H9 (cell line): Measurements from ENCODE around the gene ALOX5AP. TPM values are rescaled to one million over a fixed set of nuclear protein-coding genes. Genes with fewer than 3 reads are reported as not detected.

Source experiments
- DNase-seq: peaks from one replicate; pipeline ENCODE4 v3.0.0-alpha.2; 2017
- H2AFZ ChIP-seq: one replicate; pipeline ENCODE4 v1.6.1; 2013; ENCODE audit warnings: mild to moderate bottlenecking, low read length, control low read depth, moderate library complexity
- H2AK5ac ChIP-seq: 2 replicates; pipeline ENCODE4 v1.6.1; 2013; ENCODE audit warnings: low read length, control low read depth, mixed read lengths; ENCODE audit not compliant: insufficient read length
- H2BK120ac ChIP-seq: one replicate; pipeline ENCODE4 v1.6.1; 2013; ENCODE audit warnings: low read depth, mild to moderate bottlenecking, low read length, control low read depth, inconsistent platforms; ENCODE audit not compliant: poor library complexity, severe bottlenecking
- H2BK12ac ChIP-seq: 2 replicates; pipeline ENCODE4 v1.6.1; 2013; ENCODE audit warnings: low read length, control low read depth, mixed read lengths, low read depth; ENCODE audit not compliant: insufficient read length
- H2BK15ac ChIP-seq: 2 replicates; pipeline ENCODE4 v1.6.1; 2013; ENCODE audit warnings: low read depth, low read length, control low read depth
- H2BK20ac ChIP-seq: one replicate; pipeline ENCODE4 v1.6.1; 2013; ENCODE audit warnings: low read depth, mild to moderate bottlenecking, low read length, control low read depth, inconsistent platforms; ENCODE audit not compliant: poor library complexity, severe bottlenecking
- H2BK5ac ChIP-seq: 2 replicates; pipeline ENCODE4 v1.6.1; 2013; ENCODE audit warnings: low read length, control low read depth, mixed read lengths; ENCODE audit not compliant: insufficient read length
- H3K14ac ChIP-seq: 2 replicates; pipeline ENCODE4 v1.6.1; 2013; ENCODE audit warnings: low read length, control low read depth; ENCODE audit not compliant: insufficient read depth
- H3K18ac ChIP-seq: 2 replicates; pipeline ENCODE4 v1.6.1; 2013; ENCODE audit warnings: low read depth, mild to moderate bottlenecking, mixed read lengths, low read length, control low read depth; ENCODE audit not compliant: insufficient read length
- H3K23ac ChIP-seq: 2 replicates; pipeline ENCODE4 v1.6.1; 2013; ENCODE audit warnings: low read length, control low read depth, mixed read lengths, low read depth; ENCODE audit not compliant: insufficient read length
- H3K23me2 ChIP-seq: 2 replicates; pipeline ENCODE4 v1.6.1; 2013; ENCODE audit warnings: low read depth, mild to moderate bottlenecking, mixed read lengths, low read length, control low read depth; ENCODE audit not compliant: insufficient read length, poor library complexity, severe bottlenecking
- H3K27ac ChIP-seq: 2 replicates; pipeline ENCODE4 v1.5.1; 2013; ENCODE audit warnings: low read length, control low read depth, mixed read lengths, low read depth; ENCODE audit not compliant: insufficient read length
- H3K27me3 ChIP-seq: 2 replicates; pipeline ENCODE4 v1.6.1; 2013; ENCODE audit warnings: low read length, control low read depth, inconsistent platforms; ENCODE audit not compliant: insufficient read depth
- H3K4ac ChIP-seq: 2 replicates; pipeline ENCODE4 v1.6.1; 2013; ENCODE audit warnings: low read depth, mild to moderate bottlenecking, control low read depth, inconsistent platforms, low read length, moderate library complexity
- H3K4me1 ChIP-seq: 2 replicates; pipeline ENCODE4 v1.6.1; 2013; ENCODE audit warnings: low read length, control low read depth, inconsistent platforms; ENCODE audit not compliant: insufficient read depth
- H3K4me2 ChIP-seq: 2 replicates; pipeline ENCODE4 v1.6.1; 2013; ENCODE audit warnings: low read length, control low read depth, mixed read lengths; ENCODE audit not compliant: insufficient read length, insufficient read depth
- H3K56ac ChIP-seq: 2 replicates; pipeline ENCODE4 v1.6.1; 2013; ENCODE audit warnings: low read depth, mild to moderate bottlenecking, mixed read lengths, low read length, control low read depth; ENCODE audit not compliant: insufficient read length
- H3K79me1 ChIP-seq: 2 replicates; pipeline ENCODE4 v1.6.1; 2013; ENCODE audit warnings: low read depth, mild to moderate bottlenecking, moderate library complexity, low read length, control low read depth, inconsistent platforms; ENCODE audit not compliant: insufficient read depth, poor library complexity, severe bottlenecking
- H3K79me2 ChIP-seq: 2 replicates; pipeline ENCODE4 v1.6.1; 2013; ENCODE audit warnings: low read length, control low read depth, inconsistent platforms; ENCODE audit not compliant: insufficient read depth
- H3K9ac ChIP-seq: 2 replicates; pipeline ENCODE4 v1.6.1; 2013; ENCODE audit warnings: low read length, control low read depth, mixed read lengths; ENCODE audit not compliant: insufficient read length; ENCODE audit errors: extremely low read depth
- H3K9me3 ChIP-seq: one replicate; pipeline ENCODE4 v1.6.1; 2013; ENCODE audit warnings: low read depth, low read length, inconsistent platforms; ENCODE audit not compliant: control insufficient read depth
- H3T11ph ChIP-seq: one replicate; pipeline ENCODE4 v1.6.1; 2013; ENCODE audit warnings: mild to moderate bottlenecking, low read length, control low read depth, inconsistent platforms
- H4K20me1 ChIP-seq: one replicate; pipeline ENCODE4 v1.6.1; 2013; ENCODE audit not compliant: control insufficient read depth, insufficient read length, insufficient read depth
- H4K5ac ChIP-seq: 2 replicates; pipeline ENCODE4 v1.6.1; 2013; ENCODE audit warnings: low read depth, mild to moderate bottlenecking, mixed read lengths, low read length, control low read depth; ENCODE audit not compliant: insufficient read length
- H4K8ac ChIP-seq: replicated peaks from 2 replicates; pipeline ENCODE4 v1.6.1; 2013; ENCODE audit warnings: low read length, control low read depth, mixed read lengths, low read depth; ENCODE audit not compliant: insufficient read length
- H4K91ac ChIP-seq: 2 replicates; pipeline ENCODE4 v1.6.1; 2013; ENCODE audit warnings: low read depth, mild to moderate bottlenecking, moderate library complexity, mixed read lengths, low read length, control low read depth; ENCODE audit not compliant: insufficient read length
- H3K27ac Mint-ChIP-seq, 3 experiments: 2 replicates in 2 of 3; 3 replicates in 1 of 3; pipeline ENCODE4 v1.8.0; 2020 to 2021; ENCODE audit warnings: mixed read lengths in 3 of 3, mild to moderate bottlenecking in 1 of 3, moderate library complexity in 1 of 3
- H3K27me3 Mint-ChIP-seq: 2 replicates; pipeline ENCODE4 v1.8.0; 2021; ENCODE audit warnings: low read depth, mild to moderate bottlenecking, moderate library complexity, mixed read lengths
- H3K36me3 Mint-ChIP-seq, 3 experiments: 2 replicates in 2 of 3; 3 replicates in 1 of 3; pipeline ENCODE4 v1.8.0; 2020 to 2021; ENCODE audit warnings: low read depth in 3 of 3, mixed read lengths in 3 of 3; ENCODE audit not compliant: insufficient read depth in 1 of 3
- H3K4me1 Mint-ChIP-seq, 2 experiments: 2 replicates each; pipeline ENCODE4 v1.8.0; 2020; ENCODE audit warnings: mixed read lengths in 2 of 2
- H3K4me3 Mint-ChIP-seq, 2 experiments: 2 replicates in 1 of 2; 3 replicates in 1 of 2; pipeline ENCODE4 v1.8.0; 2020 to 2021; ENCODE audit warnings: mild to moderate bottlenecking in 2 of 2, mixed read lengths in 2 of 2, moderate library complexity in 1 of 2
- H3K9me3 Mint-ChIP-seq, 2 experiments: 2 replicates in 1 of 2; 3 replicates in 1 of 2; pipeline ENCODE4 v1.8.0; 2020; ENCODE audit warnings: mild to moderate bottlenecking in 2 of 2, mixed read lengths in 2 of 2, moderate library complexity in 1 of 2
- CTCF ChIP-seq: fragments of 200-600 bp; sonication (generic); conservative IDR thresholded peaks from 3 replicates; pipeline ENCODE4 v1.8.0; 2021; ENCODE audit warnings: antibody characterized with exemption, mild to moderate bottlenecking
- WGBS: extraction: QIAGEN DNeasy Blood & Tissue Kit; methylation state at CpG from one replicate; pipeline ENCODE4 v1.1.7; 2013; ENCODE audit warnings: missing lambda C conversion rate, low lambda C conversion rate, mixed read lengths; ENCODE audit not compliant: insufficient read length; ENCODE audit errors: extremely low coverage; 5-methylcytosine and 5-hydroxymethylcytosine counted together
- total RNA-seq: library from RNA; stranded (reverse); gene quantifications from 2 replicates; pipeline ENCODE4 v1.2.1, GENCODE V29; 2021

The ALOX5AP gene
- total RNA-seq, 1 experiment from 2014 or later: not detected

GRCh38 chr13:30714629-30715371 lies 20.5 kb upstream of the ALOX5AP start:
- H3K23me2 ChIP-seq: no peaks in the 10 kb centered on the region
- no peak overlapping the region for H3K56ac ChIP-seq
- H3K27ac ChIP-seq: no peak overlapping the region
- H3K14ac ChIP-seq: no peak overlapping the region
- no peak overlapping the region for H2BK20ac ChIP-seq
- no peak overlapping the region for H3K27ac Mint-ChIP-seq
- WGBS: no CpG with 5 or more reads among the region's 10 CpGs
- H3K4me2 ChIP-seq: no peak overlapping the region
- H3K18ac ChIP-seq: no peak overlapping the region
- no peak overlapping the region for H2BK5ac ChIP-seq
- no peak overlapping the region for H3K9ac ChIP-seq
- H4K8ac ChIP-seq: no peak overlapping the region
- no peaks in the 10 kb centered on the region for H3K27me3 ChIP-seq
- H3K79me2 ChIP-seq: no peaks in the 10 kb centered on the region
- H3K9me3 Mint-ChIP-seq: no peaks in the 10 kb centered on the region
- H2BK15ac ChIP-seq: no peak overlapping the region
- no peaks in the 10 kb centered on the region for H3K79me1 ChIP-seq
- no peaks in the 10 kb centered on the region for H3K36me3 Mint-ChIP-seq
- H3K23ac ChIP-seq: no peak overlapping the region
- H3K4me1 Mint-ChIP-seq: no peaks in the 10 kb centered on the region
- H2BK120ac ChIP-seq: no peak overlapping the region
- H4K5ac ChIP-seq: no peak overlapping the region
- H2AFZ ChIP-seq: no peak overlapping the region
- no peak overlapping the region for H3K4ac ChIP-seq
- no peaks in the 10 kb centered on the region for H3K4me1 ChIP-seq
- no peak overlapping the region for H3K4me3 Mint-ChIP-seq
- H3T11ph ChIP-seq: no peak overlapping the region
- no peak for DNase-seq
- no peaks in the 10 kb centered on the region for H3K27me3 Mint-ChIP-seq
- no peaks in the 10 kb centered on the region for H4K20me1 ChIP-seq
- no peak overlapping the region for H2BK12ac ChIP-seq
- H3K9me3 ChIP-seq: no peaks in the 10 kb centered on the region
- H4K91ac ChIP-seq: no peak overlapping the region
- TF ChIP-seq CTCF: no peak
- H2AK5ac ChIP-seq: no peak overlapping the region
